ENCODE data around the gene SFRP5.

The SFRP5 gene

GRCh38 chr10:97754726-97755125 is 17.1 kb downstream of the SFRP5 start:
- TF ChIP-seq CTCF (IDR thresholded peaks at IDR 0.05), result no peak

- TF ChIP-seq CTCF (IDR thresholded peaks at IDR 0.05), result no peak
Observed at GRCh38 chr10:97752956-97753355, 18.8 kb downstream of the SFRP5 start.

- no peak for TF ChIP-seq CTCF (IDR thresholded peaks at IDR 0.05)
Observed at GRCh38 chr10:97748116-97748515, 23.7 kb downstream of the SFRP5 start.

GRCh38 chr10:97747573-97747972 is 24.2 kb downstream of the SFRP5 start:
- no peak for TF ChIP-seq CTCF (IDR thresholded peaks at IDR 0.05)

- TF ChIP-seq CTCF (IDR thresholded peaks at IDR 0.05), result no peak
Observed at GRCh38 chr10:97744405-97745035, 27.3 kb downstream of the SFRP5 start.

GRCh38 chr10:97743169-97743943 is 28.4 kb downstream of the SFRP5 start:
- no peak for TF ChIP-seq CTCF (IDR thresholded peaks at IDR 0.05)

- no peak for TF ChIP-seq CTCF (IDR thresholded peaks at IDR 0.05)
Observed at GRCh38 chr10:97740613-97741012, 31.2 kb downstream of the SFRP5 start.
